Measurements from ENCODE around the gene CAMK2D.

CAMK2D gene

GRCh38 chr4:113620032-113620431, 141.5 kb downstream of the CAMK2D start:
- Histone ChIP-seq H3K4me1 (ENCODE audit: control insufficient read depth in 1 of 2, insufficient read depth in 2 of 2, low read length in 2 of 2) (no peaks in the 10 kb centered on the region), H3K9me3 (ENCODE audit: control insufficient read depth in 1 of 2, low read length in 2 of 2) (no peaks in the 10 kb centered on the region)

GRCh38 chr4:113619526-113619925, 142.0 kb downstream of the CAMK2D start:
- Histone ChIP-seq H3K4me3 (ENCODE audit: low read depth in 1 of 2, low read length in 2 of 2) (no peak overlapping the region), H3K36me3 (ENCODE audit: control insufficient read depth in 1 of 2, insufficient read depth in 2 of 2, low read length in 2 of 2) (no peaks in the 10 kb centered on the region), H3K9ac (ENCODE audit: low read depth in 1 of 2, low read length in 2 of 2) (no peak overlapping the region), H3K27me3 (ENCODE audit: control insufficient read depth in 1 of 2, insufficient read depth in 2 of 2, low read length in 2 of 2) (no peaks in the 10 kb centered on the region), H3K9me3 (ENCODE audit: control insufficient read depth in 1 of 2, low read length in 2 of 2) (no peaks in the 10 kb centered on the region), H3K4me1 (ENCODE audit: control insufficient read depth in 1 of 2, insufficient read depth in 2 of 2, low read length in 2 of 2) (no peaks in the 10 kb centered on the region), H3K27ac (ENCODE audit: low read depth, low read length) (no peak overlapping the region)

More at GRCh38 chr4:113620032-113620431, 141.5 kb downstream of the CAMK2D start:
- Histone ChIP-seq H3K36me3 (ENCODE audit: control insufficient read depth in 1 of 2, insufficient read depth in 2 of 2, low read length in 2 of 2) (no peaks in the 10 kb centered on the region), H3K9ac (ENCODE audit: low read depth in 1 of 2, low read length in 2 of 2) (no peak overlapping the region), H3K4me3 (ENCODE audit: low read depth in 1 of 2, low read length in 2 of 2) (no peak overlapping the region), H3K27me3 (ENCODE audit: control insufficient read depth in 1 of 2, insufficient read depth in 2 of 2, low read length in 2 of 2) (no peaks in the 10 kb centered on the region), H3K27ac (ENCODE audit: low read depth, low read length) (no peak overlapping the region)

GRCh38 chr4:113618205-113618604, 143.3 kb downstream of the CAMK2D start:
- Histone ChIP-seq H3K9ac (ENCODE audit: low read depth in 1 of 2, low read length in 2 of 2) (no peak overlapping the region), H3K27me3 (ENCODE audit: control insufficient read depth in 1 of 2, insufficient read depth in 2 of 2, low read length in 2 of 2) (no peaks in the 10 kb centered on the region), H3K4me3 (ENCODE audit: low read depth in 1 of 2, low read length in 2 of 2) (no peak overlapping the region), H3K36me3 (ENCODE audit: control insufficient read depth in 1 of 2, insufficient read depth in 2 of 2, low read length in 2 of 2) (no peaks in the 10 kb centered on the region), H3K4me1 (ENCODE audit: control insufficient read depth in 1 of 2, insufficient read depth in 2 of 2, low read length in 2 of 2) (no peaks in the 10 kb centered on the region), H3K27ac (ENCODE audit: low read depth, low read length) (no peak overlapping the region), H3K9me3 (ENCODE audit: control insufficient read depth in 1 of 2, low read length in 2 of 2) (no peaks in the 10 kb centered on the region)

GRCh38 chr4:113617195-113617594, 144.3 kb downstream of the CAMK2D start:
- Histone ChIP-seq H3K27me3 (ENCODE audit: control insufficient read depth in 1 of 2, insufficient read depth in 2 of 2, low read length in 2 of 2) (no peaks in the 10 kb centered on the region), H3K27ac (ENCODE audit: low read depth, low read length) (no peak overlapping the region), H3K4me1 (ENCODE audit: control insufficient read depth in 1 of 2, insufficient read depth in 2 of 2, low read length in 2 of 2) (no peaks in the 10 kb centered on the region), H3K9me3 (ENCODE audit: control insufficient read depth in 1 of 2, low read length in 2 of 2) (no peaks in the 10 kb centered on the region), H3K9ac (ENCODE audit: low read depth in 1 of 2, low read length in 2 of 2) (no peak overlapping the region), H3K4me3 (ENCODE audit: low read depth in 1 of 2, low read length in 2 of 2) (no peak overlapping the region), H3K36me3 (ENCODE audit: control insufficient read depth in 1 of 2, insufficient read depth in 2 of 2, low read length in 2 of 2) (no peaks in the 10 kb centered on the region)

- Histone ChIP-seq H3K9ac (ENCODE audit: low read depth in 1 of 2, low read length in 2 of 2) (no peak overlapping the region), H3K9me3 (ENCODE audit: control insufficient read depth in 1 of 2, low read length in 2 of 2) (no peaks in the 10 kb centered on the region), H3K27ac (ENCODE audit: low read depth, low read length) (no peak overlapping the region), H3K27me3 (ENCODE audit: control insufficient read depth in 1 of 2, insufficient read depth in 2 of 2, low read length in 2 of 2) (no peaks in the 10 kb centered on the region), H3K36me3 (ENCODE audit: control insufficient read depth in 1 of 2, insufficient read depth in 2 of 2, low read length in 2 of 2) (no peaks in the 10 kb centered on the region), H3K4me3 (ENCODE audit: low read depth in 1 of 2, low read length in 2 of 2) (no peak overlapping the region), H3K4me1 (ENCODE audit: control insufficient read depth in 1 of 2, insufficient read depth in 2 of 2, low read length in 2 of 2) (no peaks in the 10 kb centered on the region)
Observed at GRCh38 chr4:113616443-113616842, 145.1 kb downstream of the CAMK2D start.

GRCh38 chr4:113614414-113614813, 147.1 kb downstream of the CAMK2D start:
- H3K9me3 ChIP-seq (ENCODE audit: control insufficient read depth in 1 of 2, low read length in 2 of 2): no peaks in the 10 kb centered on the region
- no peak overlapping the region for H3K9ac ChIP-seq (ENCODE audit: low read depth in 1 of 2, low read length in 2 of 2)
- no peaks in the 10 kb centered on the region for H3K4me1 ChIP-seq (ENCODE audit: control insufficient read depth in 1 of 2, insufficient read depth in 2 of 2, low read length in 2 of 2)
- H3K36me3 ChIP-seq (ENCODE audit: control insufficient read depth in 1 of 2, insufficient read depth in 2 of 2, low read length in 2 of 2): no peaks in the 10 kb centered on the region
- no peak overlapping the region for H3K4me3 ChIP-seq (ENCODE audit: low read depth in 1 of 2, low read length in 2 of 2)
- H3K27me3 ChIP-seq (ENCODE audit: control insufficient read depth in 1 of 2, insufficient read depth in 2 of 2, low read length in 2 of 2): no peaks in the 10 kb centered on the region
- no peak overlapping the region for H3K27ac ChIP-seq (ENCODE audit: low read depth, low read length)

GRCh38 chr4:113613503-113613902, 148.0 kb downstream of the CAMK2D start:
- Histone ChIP-seq H3K4me3 (ENCODE audit: low read depth in 1 of 2, low read length in 2 of 2) (no peak overlapping the region), H3K27me3 (ENCODE audit: control insufficient read depth in 1 of 2, insufficient read depth in 2 of 2, low read length in 2 of 2) (no peaks in the 10 kb centered on the region), H3K36me3 (ENCODE audit: control insufficient read depth in 1 of 2, insufficient read depth in 2 of 2, low read length in 2 of 2) (no peaks in the 10 kb centered on the region), H3K27ac (ENCODE audit: low read depth, low read length) (no peak overlapping the region), H3K4me1 (ENCODE audit: control insufficient read depth in 1 of 2, insufficient read depth in 2 of 2, low read length in 2 of 2) (no peaks in the 10 kb centered on the region), H3K9me3 (ENCODE audit: control insufficient read depth in 1 of 2, low read length in 2 of 2) (no peaks in the 10 kb centered on the region), H3K9ac (ENCODE audit: low read depth in 1 of 2, low read length in 2 of 2) (no peak overlapping the region)

GRCh38 chr4:113610537-113610936, 151.0 kb downstream of the CAMK2D start:
- Histone ChIP-seq H3K27me3 (ENCODE audit: control insufficient read depth in 1 of 2, insufficient read depth in 2 of 2, low read length in 2 of 2) (no peaks in the 10 kb centered on the region), H3K4me1 (ENCODE audit: control insufficient read depth in 1 of 2, insufficient read depth in 2 of 2, low read length in 2 of 2) (no peaks in the 10 kb centered on the region), H3K9me3 (ENCODE audit: control insufficient read depth in 1 of 2, low read length in 2 of 2) (no peaks in the 10 kb centered on the region), H3K27ac (ENCODE audit: low read depth, low read length) (no peak overlapping the region), H3K36me3 (ENCODE audit: control insufficient read depth in 1 of 2, insufficient read depth in 2 of 2, low read length in 2 of 2) (no peaks in the 10 kb centered on the region), H3K9ac (ENCODE audit: low read depth in 1 of 2, low read length in 2 of 2) (no peak overlapping the region), H3K4me3 (ENCODE audit: low read depth in 1 of 2, low read length in 2 of 2) (no peak overlapping the region)

- Histone ChIP-seq H3K36me3 (ENCODE audit: control insufficient read depth in 1 of 2, insufficient read depth in 2 of 2, low read length in 2 of 2) (no peaks in the 10 kb centered on the region), H3K27ac (ENCODE audit: low read depth, low read length) (no peak overlapping the region), H3K4me3 (ENCODE audit: low read depth in 1 of 2, low read length in 2 of 2) (no peak overlapping the region), H3K9me3 (ENCODE audit: control insufficient read depth in 1 of 2, low read length in 2 of 2) (no peaks in the 10 kb centered on the region), H3K4me1 (ENCODE audit: control insufficient read depth in 1 of 2, insufficient read depth in 2 of 2, low read length in 2 of 2) (no peaks in the 10 kb centered on the region), H3K27me3 (ENCODE audit: control insufficient read depth in 1 of 2, insufficient read depth in 2 of 2, low read length in 2 of 2) (no peaks in the 10 kb centered on the region), H3K9ac (ENCODE audit: low read depth in 1 of 2, low read length in 2 of 2) (no peak overlapping the region)
Observed at GRCh38 chr4:113607998-113608397, 153.5 kb downstream of the CAMK2D start.

- H3K27ac ChIP-seq (ENCODE audit: low read depth, low read length): no peak overlapping the region
- H3K9me3 ChIP-seq (ENCODE audit: control insufficient read depth in 1 of 2, low read length in 2 of 2): no peaks in the 10 kb centered on the region
- peaks cover 0 to 3% of the 10 kb centered on the region in 2 donors for H3K4me1 ChIP-seq (ENCODE audit: control insufficient read depth in 1 of 2, insufficient read depth in 2 of 2, low read length in 2 of 2)
- no peak overlapping the region for H3K9ac ChIP-seq (ENCODE audit: low read depth in 1 of 2, low read length in 2 of 2)
- no peaks in the 10 kb centered on the region for H3K36me3 ChIP-seq (ENCODE audit: control insufficient read depth in 1 of 2, insufficient read depth in 2 of 2, low read length in 2 of 2)
- no peak overlapping the region for H3K4me3 ChIP-seq (ENCODE audit: low read depth in 1 of 2, low read length in 2 of 2)
- no peaks in the 10 kb centered on the region for H3K27me3 ChIP-seq (ENCODE audit: control insufficient read depth in 1 of 2, insufficient read depth in 2 of 2, low read length in 2 of 2)
Observed at GRCh38 chr4:113607147-113607720, 154.3 kb downstream of the CAMK2D start.

- Histone ChIP-seq H3K4me3 (ENCODE audit: low read depth in 1 of 2, low read length in 2 of 2) (no peak overlapping the region), H3K9me3 (ENCODE audit: control insufficient read depth in 1 of 2, low read length in 2 of 2) (no peaks in the 10 kb centered on the region), H3K27me3 (ENCODE audit: control insufficient read depth in 1 of 2, insufficient read depth in 2 of 2, low read length in 2 of 2) (no peaks in the 10 kb centered on the region), H3K4me1 (ENCODE audit: control insufficient read depth in 1 of 2, insufficient read depth in 2 of 2, low read length in 2 of 2) (peaks cover 0 to 3% of the 10 kb centered on the region in 2 donors), H3K36me3 (ENCODE audit: control insufficient read depth in 1 of 2, insufficient read depth in 2 of 2, low read length in 2 of 2) (no peaks in the 10 kb centered on the region), H3K9ac (ENCODE audit: low read depth in 1 of 2, low read length in 2 of 2) (no peak overlapping the region), H3K27ac (ENCODE audit: low read depth, low read length) (no peak overlapping the region)
Observed at GRCh38 chr4:113604955-113605354, 156.6 kb downstream of the CAMK2D start.

Data from duodenal mucosa (tissue), 2 donors.